GM06990 (cell line): Measurements from ENCODE around the gene KLHDC2.
A peak's percentile ranks its signal among the peaks of the same experiment; 100 is the strongest.
"Not testable (repeated sequence)": the region's sequence is repeated elsewhere in the genome, so short reads cannot be mapped to it uniquely, and the experiment has no call there.

Experiments
- DNase-seq: peaks from one replicate; pipeline ENCODE4 v3.0.0-alpha.2; 2011; ENCODE audit not compliant: insufficient read length; ENCODE audit errors: extremely low read depth
- H3K27me3 ChIP-seq: replicated peaks from 2 replicates; pipeline ENCODE4 v1.6.0; 2011; ENCODE audit warnings: low read length; ENCODE audit not compliant: control insufficient read depth, insufficient read depth
- H3K36me3 ChIP-seq: 2 replicates; pipeline ENCODE4 v1.5.1; 2011; ENCODE audit warnings: low read length; ENCODE audit not compliant: control insufficient read depth, insufficient read depth
- H3K4me3 ChIP-seq: replicated peaks from 2 replicates; pipeline ENCODE4 v1.5.1; 2011; ENCODE audit warnings: low read depth, mild to moderate bottlenecking, control low read depth, low read length
- TF ChIP-seq, protein P1 (sequence below): IDR thresholded peaks from 2 replicates; pipeline ENCODE4 v1.5.1; 2011; ENCODE audit warnings: low read length, control low read depth, mild to moderate bottlenecking, inconsistent platforms; ENCODE audit not compliant: insufficient read depth, poor library complexity, severe bottlenecking

The KLHDC2 gene

DNA sequence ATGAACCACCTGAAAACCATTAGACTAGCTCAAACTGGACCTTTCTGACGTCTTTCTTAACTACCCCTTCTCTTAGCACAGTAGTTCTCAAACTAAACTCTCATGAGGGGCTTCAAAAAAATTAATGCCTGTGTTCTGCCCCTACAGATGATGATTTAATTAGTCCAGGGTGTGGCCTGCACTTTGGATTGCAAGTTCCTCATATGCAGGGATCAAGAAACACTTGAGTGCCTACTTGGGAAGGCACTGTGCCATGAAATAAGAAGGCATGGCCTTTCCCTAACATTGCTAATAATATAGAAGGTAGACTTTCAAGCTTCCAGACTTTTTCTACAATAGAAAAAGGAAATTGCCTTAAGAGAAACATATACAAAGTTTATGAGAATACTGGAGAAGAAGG, 22.8 kb upstream of the KLHDC2 start:
- Histone ChIP-seq H3K36me3 (no peaks in the 10 kb centered on the region), H3K27me3 (no peaks in the 10 kb centered on the region)
- TF ChIP-seq, protein P1, sequence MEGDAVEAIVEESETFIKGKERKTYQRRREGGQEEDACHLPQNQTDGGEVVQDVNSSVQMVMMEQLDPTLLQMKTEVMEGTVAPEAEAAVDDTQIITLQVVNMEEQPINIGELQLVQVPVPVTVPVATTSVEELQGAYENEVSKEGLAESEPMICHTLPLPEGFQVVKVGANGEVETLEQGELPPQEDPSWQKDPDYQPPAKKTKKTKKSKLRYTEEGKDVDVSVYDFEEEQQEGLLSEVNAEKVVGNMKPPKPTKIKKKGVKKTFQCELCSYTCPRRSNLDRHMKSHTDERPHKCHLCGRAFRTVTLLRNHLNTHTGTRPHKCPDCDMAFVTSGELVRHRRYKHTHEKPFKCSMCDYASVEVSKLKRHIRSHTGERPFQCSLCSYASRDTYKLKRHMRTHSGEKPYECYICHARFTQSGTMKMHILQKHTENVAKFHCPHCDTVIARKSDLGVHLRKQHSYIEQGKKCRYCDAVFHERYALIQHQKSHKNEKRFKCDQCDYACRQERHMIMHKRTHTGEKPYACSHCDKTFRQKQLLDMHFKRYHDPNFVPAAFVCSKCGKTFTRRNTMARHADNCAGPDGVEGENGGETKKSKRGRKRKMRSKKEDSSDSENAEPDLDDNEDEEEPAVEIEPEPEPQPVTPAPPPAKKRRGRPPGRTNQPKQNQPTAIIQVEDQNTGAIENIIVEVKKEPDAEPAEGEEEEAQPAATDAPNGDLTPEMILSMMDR = no peak

DNA sequence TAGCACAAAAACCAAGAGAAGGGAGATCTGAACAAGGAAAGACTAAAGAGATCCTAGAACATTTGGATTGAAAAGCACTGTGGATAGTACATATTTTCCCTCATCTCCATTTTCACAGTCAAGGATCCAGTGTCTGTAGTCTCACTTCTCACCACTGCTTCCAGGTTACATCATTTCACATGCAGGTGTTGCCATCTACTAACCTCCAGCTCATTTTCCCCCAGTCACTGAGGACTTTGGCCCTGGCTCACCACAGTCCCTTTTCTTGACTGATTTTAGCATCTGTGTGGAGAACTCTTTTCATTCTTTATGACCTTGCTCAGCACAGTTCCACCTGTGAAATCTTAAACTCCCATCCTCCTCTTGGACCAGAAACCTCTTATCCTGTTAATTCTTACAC, 21.5 kb upstream of the KLHDC2 start:
- H3K4me3 ChIP-seq, H3K36me3 ChIP-seq, DNase-seq, H3K27me3 ChIP-seq: not testable (repeated sequence)

More for the DNA sequence above, 22.8 kb upstream of the KLHDC2 start:
- no peak for DNase-seq
- no peak overlapping the region for H3K4me3 ChIP-seq

DNA sequence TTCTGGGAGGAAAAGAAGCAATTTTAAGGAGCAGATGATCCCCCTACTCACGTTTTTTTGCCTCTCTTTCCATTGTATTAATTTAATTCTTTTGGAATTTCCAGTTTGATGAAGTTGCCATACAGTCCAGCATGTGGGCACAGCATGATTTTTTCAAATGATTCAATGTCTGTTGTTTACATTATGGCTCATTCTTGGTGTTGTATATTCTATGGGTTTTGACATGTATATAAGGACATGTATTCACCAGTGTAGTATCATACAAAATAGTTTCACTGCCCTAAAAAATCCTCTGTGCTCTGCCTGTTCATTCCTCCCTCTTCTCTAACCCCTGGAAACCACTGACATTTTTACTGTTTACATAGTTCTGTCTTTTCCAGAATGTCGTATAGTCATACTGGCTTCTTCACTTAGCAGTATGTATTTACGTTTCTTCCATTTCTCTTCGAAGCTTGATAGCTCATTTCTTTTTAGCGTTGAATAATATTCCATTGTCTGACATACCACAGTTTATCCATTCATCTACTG, 13.3 kb upstream of the KLHDC2 start:
- Histone ChIP-seq H3K36me3 (no peaks in the 10 kb centered on the region), H3K4me3 (no peak overlapping the region), H3K27me3 (no peaks in the 10 kb centered on the region)
- TF ChIP-seq, protein P1 = no peak
- no peak for DNase-seq

DNA sequence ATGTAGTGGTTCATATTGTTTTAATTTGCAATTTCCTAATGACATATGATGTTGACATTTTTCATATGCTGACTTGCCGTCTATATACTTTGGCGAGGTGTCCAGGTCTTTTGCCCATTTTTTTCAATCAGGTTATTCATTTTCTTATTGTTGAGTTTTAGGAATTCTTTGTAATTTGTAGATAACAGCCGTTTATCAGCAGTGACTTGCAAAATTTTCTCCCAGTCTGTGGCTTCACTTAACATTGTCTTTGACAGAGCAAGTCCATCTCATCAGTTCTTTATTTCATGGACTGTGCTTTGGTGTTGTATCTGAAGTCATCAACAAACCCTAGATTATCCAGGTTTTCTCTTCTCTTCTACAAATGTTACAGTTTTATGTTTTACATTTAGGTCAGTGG, 12.6 kb upstream of the KLHDC2 start:
- no peak overlapping the region for H3K4me3 ChIP-seq
- TF ChIP-seq, protein P1 = no peak
- no peaks in the 10 kb centered on the region for H3K27me3 ChIP-seq
- H3K36me3 ChIP-seq = no peaks in the 10 kb centered on the region
- no peak for DNase-seq

DNA sequence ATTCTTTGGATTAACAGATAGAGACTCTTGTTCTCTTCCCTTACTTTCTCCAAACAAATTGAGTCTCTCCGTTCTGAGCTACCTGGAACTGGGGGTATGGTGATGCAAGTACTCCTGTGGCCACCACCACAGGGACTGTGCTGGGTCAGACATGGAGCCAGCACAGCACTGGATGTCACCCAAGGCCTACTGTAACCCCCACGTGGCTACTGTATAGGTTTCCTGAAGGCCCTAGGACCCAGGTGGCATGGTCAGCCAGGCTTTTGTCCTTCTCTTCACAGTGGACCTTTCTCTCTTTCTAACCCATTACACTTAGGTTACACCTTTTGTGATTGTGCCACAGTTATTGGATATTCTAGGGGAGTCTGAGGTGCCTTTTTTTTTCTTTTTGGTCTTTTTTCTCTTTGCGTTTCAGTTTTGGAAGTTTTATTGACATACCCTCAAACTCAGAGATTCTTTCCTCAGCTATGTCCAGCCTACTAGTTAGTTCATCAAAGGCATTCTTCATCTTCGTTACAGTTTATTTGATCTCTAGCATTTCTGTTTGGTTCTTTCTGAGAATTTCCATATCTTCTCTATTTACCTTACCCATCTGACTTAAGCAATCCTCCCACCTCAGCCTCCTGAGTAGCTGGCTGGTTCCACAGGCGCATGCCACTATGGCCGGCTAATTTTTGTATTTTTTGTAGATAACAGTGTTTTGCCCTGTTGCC, 6.0 kb upstream of the KLHDC2 start:
- H3K4me3 ChIP-seq = no peak overlapping the region
- no peak for DNase-seq

DNA sequence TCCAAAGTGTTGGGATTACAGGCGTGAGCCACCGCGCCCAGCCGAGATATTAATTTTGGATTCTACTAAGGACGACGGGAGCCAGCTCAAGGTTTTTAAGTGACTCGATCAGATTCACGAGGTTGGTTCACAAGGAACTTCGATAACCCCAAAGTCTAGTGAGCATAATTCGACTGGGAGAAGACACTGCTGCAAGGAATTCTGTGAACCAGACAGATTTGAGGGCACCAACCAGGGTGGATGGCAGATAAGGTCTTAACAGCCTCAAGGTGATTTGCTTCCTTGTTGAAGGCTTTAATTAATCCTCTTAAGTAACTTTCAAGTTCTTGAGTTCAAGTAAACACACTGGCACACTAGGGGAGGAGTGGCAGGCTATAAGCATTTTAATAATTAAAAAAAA, 1.1 kb upstream of the KLHDC2 start:
- no peak for DNase-seq
- Histone ChIP-seq H3K36me3 (no peaks in the 10 kb centered on the region), H3K27me3 (no peaks in the 10 kb centered on the region), H3K4me3 (peak overlapping the region; percentile 67)
- TF ChIP-seq, protein P1 = no peak

More for the DNA sequence above, 6.0 kb upstream of the KLHDC2 start:
- Histone ChIP-seq H3K36me3 (no peaks in the 10 kb centered on the region), H3K27me3 (no peaks in the 10 kb centered on the region)
- TF ChIP-seq, protein P1 = no peak
